ENCODE results near the gene LCLAT1.

LCLAT1 gene

DNA sequence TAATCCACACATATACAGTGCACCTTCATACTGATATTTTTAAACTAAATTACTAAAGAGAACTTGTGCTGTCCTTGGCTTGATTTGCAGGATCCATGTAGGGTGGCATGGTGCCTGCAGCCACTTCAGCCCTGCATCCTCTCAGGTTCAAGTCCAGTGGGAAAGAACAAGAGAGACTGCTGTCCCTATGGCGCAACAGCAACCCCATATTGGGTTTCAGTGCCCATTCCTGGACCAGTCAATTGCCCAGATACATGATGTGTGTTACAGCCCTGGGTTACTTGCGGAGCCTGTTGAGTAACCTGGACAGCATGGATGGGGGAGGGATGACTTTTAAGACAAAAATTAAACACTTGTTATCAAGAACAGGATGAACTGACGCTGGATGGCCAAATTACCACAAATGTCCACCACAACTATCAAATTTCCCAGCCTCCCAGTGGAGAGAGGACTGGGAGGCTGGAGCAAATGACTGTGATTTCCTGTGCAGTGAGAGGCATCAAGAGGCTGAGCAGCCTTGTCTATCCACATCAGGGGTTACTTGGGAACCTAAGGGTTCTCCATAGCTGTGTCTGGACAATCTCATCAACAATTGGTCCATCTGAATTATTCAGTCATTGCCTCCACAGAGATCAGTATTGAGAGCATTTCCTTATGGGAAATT, 198.2 kb downstream of the LCLAT1 start:
- no peak for DNase-seq (ENCODE audit: low spot score)

DNA sequence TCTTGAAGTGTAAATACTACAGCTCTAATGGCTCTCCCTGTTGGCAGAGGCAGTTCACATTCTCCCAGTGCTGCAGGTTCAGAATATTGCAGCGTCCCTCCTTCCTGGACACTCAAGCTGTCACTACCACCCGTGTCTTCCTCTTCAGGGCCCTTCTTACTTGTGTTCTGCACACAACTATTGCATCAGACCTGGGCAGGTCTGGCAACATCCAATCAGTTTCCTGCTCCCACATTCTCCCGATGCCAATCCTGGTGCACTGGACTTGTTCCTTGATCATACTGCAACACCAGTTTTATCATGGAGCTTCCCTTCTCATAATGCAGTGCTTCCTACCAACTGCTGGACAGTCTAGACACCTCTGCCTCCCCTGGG, 198.7 kb downstream of the LCLAT1 start:
- DNase-seq (ENCODE audit: low spot score), result no peak

DNA sequence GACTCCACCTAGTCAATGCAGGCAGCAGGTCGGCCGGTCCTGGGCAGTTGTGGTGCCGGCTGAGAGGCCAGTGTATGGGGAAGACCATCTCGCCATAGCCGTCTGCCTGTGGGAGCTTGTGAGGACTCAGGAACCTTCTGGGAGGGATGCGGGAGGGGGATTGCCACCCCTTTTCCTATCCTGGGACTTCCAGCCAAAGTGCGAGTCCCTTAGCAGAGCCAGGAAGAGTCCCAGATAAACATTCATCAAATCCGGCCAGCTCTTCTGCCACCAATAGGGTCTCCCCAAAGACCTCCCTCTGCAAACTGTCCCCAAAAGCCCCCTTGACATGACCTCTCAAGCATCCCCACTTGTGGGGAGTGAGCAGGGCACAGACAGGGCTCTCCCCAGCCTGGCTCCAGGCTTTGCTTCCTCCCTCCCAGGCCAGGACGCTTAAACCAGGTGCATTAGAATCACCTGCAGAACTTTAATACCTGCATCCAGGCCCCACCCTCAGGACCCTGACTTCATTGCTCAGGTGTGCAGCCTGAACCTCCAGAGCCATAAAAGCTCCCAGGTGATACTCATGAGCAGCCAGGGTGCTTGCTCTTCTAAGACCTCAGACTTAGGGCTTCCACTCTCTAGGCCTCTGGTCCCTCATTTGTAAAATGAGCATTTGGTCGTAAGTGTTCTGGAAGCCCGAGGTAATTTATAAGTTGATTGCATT, 200.9 kb downstream of the LCLAT1 start:
- no peak for DNase-seq (ENCODE audit: low spot score)

DNA sequence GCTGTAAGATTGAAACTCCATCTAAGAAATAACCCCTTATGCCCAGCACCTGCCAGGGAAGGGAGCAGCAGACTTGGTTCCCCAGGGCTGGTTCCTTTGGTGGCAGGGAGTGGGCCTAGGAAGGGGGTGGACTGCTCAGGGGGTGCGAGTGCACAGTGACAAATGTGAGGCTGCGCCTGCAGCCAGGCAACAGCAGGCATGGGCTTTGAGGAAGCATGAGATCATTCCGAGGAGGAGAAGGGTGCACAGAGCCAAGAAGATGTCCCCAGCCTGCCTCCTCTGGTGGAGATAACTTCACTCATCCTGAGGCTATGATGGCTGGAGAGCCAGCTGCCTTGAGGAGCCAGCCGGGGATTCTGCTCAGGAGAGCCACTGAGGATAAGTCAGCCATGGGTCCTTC, 202.2 kb downstream of the LCLAT1 start:
- no peak for DNase-seq (ENCODE audit: low spot score)

DNA sequence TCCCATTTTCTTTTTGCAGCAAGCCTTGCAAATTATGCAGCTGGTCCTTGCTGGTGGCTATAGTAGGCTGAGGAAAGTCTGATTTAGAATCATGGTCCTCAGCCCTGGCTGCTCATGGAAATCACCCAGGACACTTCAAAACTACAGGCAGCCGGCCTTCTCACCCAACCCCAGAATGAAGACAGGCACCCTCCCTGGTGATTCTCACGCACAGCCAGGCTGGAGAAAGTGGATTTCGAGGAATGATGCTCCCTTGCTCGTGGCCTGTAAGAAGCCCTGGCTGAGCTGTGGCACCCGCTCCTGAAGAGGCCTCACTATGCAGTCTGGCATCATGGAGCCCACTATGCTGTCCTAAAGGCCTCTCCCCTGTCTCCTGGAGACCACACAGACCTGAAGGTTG, 202.8 kb downstream of the LCLAT1 start:
- DNase-seq (ENCODE audit: low spot score), result no peak

DNA sequence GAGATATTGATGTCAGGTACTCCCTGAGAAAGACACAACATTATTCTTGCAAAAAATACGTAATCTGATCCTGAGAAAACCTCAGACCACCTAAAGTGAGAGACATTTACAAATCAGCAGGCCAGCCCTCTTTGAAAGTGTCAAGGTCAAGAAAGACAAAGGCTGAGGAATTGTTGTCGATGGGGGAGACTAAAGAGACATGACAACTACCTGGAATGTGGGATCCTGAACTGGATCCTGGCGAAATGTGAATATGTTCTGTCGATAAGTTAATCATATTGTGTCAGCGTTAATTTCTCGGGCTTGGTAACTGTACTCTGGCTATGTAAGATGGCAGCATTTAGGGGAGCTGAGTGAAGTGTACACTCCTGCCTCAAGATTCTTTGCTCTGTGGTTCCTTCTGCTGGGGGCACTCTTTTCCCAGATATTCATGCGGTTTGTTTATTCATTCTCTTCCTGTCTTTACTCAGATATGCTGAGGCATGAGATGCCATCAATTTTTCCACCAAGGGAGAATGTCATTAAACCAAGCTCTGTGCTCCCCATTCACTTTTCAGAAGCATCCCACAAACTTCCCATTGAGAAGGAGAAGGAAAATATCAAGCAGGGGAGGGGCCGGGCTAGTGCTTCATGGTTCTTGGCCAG, 205.3 kb downstream of the LCLAT1 start:
- DNase-seq (ENCODE audit: low spot score), result no peak

DNA sequence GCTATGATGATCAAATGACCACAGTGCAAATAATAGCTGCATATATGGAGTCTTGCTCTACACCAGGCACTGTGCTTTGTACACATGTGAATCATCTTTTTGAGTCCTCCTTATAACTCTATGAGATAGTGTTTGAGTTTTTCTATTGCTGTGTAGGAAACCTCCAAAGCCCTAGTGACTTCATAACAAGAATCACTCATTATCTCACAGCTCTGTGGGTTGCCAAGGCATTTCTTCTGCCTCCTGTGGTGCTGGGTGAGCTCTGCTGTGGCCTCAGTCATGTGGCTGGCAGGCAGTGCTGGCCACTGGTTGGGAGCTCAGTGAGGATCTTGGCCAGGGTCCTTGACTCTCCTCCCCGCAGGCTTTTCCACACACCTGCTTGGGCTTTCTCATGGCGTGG, 206.8 kb downstream of the LCLAT1 start:
- no peak for DNase-seq (ENCODE audit: low spot score)

DNA sequence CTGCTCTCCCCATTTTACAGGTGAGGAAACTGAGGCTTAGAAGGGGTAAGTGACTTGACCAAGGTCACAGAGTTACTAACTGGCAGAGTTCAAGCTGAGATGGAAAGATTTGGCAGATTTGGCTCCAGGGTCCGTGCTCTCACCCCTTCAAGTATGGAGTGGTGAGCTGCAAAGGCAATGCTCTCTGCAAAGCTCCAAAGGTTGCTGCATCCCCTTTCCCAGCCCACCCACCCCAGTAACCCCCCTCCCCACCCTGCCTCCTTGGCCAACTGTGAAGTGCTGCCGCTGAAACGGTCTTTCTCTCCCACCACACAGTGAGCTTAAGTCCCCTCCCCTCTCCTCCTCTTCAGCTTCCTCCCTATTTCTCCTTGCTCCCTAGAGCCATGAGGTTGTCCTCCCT, 207.4 kb downstream of the LCLAT1 start:
- DNase-seq (ENCODE audit: low spot score), result no peak

DNA sequence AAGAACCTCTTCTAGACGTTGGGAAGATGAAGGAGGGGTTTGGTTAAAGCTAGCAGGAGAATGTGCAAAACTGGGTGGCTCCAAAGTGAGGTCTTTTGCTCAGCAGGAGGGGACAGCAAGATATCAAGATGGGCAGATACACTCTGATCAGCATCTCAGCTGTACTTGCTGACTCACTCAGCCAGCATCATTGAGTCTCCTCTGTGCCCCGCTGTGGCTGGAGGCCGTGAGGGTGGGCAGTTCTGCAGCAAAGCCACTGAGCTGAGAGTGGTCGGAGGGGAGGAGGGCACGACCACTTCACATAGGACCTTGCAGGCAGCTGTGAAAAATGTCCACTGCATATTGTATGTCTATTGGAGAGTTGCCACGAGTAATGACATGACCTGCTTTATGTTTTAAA, 208.2 kb downstream of the LCLAT1 start:
- DNase-seq (ENCODE audit: low spot score), result no peak

DNA sequence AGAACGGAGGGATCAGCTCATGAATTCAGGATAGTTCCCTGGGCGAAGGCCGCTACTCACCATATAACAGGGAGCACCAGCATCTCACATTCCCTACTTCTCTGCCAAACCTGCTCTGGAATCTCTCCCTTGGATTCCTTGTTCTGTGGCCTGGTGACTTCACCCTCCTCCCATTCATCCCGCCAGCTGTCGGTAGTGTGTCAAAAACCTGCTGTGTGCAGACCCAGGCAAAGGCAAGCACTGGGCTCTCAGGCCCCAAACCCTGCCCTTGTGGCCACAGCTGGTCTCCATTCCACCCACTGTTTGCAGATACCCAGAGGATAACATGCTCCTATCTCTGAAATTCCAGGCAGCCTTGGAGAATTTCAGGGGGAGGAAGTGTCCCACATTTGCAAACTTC, 208.6 kb downstream of the LCLAT1 start:
- DNase-seq (ENCODE audit: low spot score), result no peak

DNA sequence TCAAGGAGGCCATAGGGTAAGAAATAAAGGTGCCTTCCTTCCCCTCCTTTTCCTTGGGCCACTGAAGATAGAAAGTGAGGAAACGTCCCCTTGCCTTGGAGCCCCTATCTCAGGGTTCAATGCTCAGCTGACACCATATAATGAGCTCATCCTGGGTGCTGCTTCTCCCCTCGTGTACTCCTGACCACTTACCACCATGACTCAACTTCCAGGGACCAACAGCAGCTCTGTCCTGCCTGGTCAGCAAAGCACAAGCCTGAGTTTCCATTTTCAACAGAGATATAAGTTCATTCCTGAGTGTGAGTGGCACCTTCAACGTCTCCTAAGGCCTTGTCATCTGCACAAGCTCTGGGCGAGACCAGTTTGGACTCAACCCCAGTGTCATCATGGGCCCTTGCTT, 209.0 kb downstream of the LCLAT1 start:
- no peak for DNase-seq (ENCODE audit: low spot score)

DNA sequence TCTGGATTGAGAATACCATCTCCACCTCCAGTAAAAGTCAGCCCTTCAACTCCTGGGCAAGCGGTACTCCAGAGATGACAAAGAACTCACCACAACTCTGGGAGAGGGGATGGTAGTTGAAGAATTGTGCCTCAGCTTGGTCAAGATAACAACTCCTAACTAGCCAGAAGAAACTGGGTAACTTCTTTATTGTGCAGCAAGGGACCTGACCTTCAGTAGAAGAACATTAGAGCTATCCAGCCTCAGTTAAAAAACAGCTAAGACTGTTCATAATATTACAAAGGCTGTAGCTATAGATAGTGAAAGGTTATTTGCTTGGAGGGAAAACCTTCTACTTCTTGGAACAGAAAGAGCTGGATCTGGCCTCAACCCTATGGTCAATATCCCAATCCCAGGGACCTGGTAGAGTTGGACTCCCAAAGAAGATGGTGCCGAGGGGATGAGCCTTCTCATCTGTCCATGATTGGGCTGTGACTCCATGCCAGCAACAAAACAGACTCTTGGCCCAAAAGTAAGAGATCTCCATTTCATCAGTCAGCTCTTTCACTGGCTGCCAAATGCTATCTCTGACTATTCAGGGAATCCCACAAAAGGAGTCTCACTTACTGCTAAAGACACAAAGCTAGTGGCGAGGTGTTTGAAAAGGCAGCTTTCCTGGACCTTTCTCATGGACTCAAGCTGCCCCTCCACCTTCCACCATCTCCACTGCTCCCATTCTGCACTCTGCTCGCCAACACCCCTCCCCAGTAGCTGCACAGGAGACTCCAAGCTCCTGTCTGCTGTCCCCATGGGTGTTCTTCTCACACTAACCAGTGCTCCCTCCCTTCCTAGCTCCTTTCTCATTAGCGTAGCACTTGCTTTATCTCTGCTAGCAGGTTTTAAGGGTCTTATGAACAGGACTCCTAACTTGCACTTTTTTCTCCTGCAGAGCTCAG, 214.4 kb downstream of the LCLAT1 start:
- DNase-seq (ENCODE audit: low spot score), result no peak

DNA sequence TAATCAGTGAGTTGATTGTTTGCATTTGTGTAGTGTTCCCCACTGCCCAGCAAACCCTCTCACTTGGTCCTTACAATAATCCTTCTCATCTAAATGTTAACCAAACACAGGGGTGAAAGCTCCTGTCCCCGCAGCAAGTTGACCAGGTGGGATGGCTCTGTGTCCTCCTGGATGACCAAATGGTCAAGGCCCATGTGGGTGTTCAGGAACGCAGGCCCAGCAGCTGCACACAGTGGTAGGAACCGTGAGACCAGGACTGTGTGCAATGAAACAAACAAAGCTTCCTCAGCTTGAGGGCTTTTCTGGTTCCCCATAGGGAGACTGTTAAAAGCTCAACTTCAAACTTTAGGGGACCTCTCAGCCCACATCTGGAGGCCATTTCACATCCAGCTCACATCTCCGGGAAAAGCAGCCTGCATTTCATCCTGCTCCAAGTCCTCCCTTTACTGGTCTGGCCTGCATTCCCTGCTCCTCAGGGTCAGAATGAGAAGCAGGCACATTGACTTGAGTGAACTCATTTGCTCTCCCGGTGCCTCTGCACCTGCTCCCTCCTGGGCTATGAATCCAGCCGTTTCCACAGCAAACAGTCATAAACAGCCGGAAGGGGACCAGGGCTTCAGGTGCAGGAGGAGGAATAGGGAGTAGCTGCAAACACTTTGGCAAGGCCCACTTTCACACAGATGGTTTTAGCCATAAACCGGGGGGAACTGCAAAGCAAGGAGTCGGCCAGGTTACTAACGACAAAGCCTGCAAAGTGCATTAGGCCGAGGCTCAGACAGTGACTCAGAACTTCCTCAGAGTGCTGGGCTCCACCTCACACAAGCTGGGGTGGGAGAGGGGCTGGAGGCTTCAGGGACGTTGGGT, 215.5 kb downstream of the LCLAT1 start:
- DNase-seq (ENCODE audit: low spot score), result no peak

DNA sequence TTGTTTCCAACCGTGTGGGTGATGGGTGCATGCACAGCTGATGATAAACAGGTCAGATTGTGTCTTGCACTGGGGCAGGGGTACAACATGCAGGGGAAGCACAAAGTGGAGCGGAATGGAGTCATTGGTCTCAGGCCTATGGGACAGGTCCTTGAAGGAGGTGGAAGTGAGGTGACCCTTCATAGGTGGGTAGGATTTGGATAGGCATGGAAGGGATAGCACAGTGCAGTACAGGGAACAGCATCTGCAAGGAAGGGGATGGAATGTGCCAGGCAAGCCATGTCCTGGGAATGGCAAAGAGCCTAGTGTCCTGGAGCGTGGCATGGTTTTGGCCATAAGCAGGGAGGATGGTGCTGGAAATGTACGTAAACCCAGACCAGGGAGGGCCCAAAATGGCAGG, 216.3 kb downstream of the LCLAT1 start:
- no peak for DNase-seq (ENCODE audit: low spot score)

DNA sequence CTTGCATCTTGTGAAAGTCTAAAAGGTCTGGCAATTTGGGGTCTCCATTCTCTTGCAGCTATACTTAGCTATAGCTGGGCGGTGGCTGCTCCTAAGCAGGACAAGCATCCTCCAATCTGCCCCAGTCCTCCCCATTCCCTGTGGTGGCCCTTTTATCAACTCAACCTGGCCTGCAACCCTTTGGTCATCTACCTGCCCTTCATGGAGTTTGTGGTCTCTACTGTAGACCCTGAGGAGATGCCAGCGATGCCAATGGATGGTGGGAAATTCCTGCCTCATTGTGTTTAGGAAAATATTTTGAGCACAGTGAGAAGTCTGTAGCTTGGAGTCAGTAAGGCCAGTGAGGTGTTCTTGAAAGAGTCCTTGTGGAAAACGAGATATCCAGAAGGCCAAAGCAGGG, 216.8 kb downstream of the LCLAT1 start:
- no peak for DNase-seq (ENCODE audit: low spot score)

DNA sequence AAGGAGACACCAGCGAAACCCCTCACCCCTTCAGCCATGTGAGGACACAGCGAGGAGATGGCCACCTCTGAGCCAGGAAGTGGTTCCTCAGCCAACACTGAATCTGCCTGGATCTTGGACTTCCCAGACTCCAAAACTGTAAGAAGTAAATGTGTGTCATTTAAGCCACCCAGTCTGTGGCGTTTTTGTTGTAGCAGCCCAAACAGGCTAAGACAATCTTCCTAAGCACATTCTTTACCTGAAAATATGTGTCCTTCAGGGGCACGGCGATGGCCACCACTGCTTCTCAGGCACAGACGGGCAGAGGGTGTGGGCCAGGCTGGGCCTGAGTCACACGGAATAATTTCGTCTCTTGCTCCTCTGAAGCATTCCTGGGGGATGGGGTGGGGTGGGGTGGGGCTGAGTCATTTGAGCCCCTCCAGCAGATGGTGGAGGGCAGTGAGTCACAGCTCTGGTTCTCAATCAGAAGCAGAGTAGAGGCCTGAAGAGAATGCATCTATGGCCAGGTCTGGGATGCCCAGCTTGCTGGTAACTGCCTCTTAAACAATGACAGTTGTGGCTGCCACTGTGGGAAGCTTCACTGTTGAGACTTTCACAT, 217.8 kb downstream of the LCLAT1 start:
- DNase-seq (ENCODE audit: low spot score), result peak; percentile 9

DNA sequence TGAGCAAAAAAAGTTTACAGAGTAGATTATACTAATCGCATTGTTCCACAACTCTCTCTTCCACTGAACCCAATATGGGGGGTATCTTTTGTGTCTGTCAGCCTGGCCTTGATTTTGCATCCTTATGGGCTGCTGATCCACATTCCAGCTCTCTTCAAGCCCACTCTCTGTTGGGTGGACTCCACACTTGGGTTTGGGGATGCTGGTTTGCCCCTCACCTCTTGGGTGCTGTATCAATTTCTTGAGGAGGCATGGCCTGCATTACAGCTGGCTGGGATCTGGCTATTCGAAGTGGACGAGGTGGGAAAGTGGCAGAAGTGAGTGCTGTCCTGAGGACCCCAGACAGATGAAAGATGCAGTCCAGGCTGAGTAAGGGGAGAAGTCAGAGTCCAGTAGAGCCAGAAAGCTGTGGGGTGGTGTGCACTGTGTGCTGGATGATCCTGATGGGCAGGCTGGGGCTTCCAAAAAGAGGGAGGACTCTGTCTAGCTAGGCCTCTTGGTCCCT, 218.8 kb downstream of the LCLAT1 start:
- no peak for DNase-seq (ENCODE audit: low spot score)

DNA sequence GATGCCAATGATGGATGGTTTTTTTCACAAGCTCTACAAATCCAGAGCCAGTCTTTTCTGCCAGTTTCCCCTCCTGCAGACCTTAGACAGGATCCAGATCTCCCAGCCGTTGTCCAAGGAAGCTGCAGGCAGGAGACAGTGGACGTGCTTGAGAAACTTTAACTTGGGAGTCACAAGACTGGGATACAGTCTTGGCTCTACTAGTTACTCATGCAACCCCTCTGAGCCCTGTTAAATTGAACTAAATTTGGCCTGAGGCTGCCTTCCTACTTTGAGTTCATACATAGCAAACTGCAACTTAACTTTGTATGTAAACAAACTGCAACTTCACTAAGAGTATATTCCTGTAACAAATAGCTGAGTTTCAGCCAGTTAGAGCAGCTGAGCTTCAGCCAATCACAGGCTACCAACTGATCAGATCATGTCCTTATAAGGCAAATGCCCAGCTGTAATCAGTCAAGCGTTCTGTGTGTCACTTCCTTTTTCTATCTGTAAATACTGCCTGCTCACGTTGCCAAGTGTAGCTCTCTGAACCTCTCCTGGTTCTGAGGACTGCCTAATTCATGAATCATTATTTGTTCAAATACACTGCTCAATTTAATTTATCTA, 219.3 kb downstream of the LCLAT1 start:
- peak; percentile 83 for DNase-seq (ENCODE audit: low spot score)

DNA sequence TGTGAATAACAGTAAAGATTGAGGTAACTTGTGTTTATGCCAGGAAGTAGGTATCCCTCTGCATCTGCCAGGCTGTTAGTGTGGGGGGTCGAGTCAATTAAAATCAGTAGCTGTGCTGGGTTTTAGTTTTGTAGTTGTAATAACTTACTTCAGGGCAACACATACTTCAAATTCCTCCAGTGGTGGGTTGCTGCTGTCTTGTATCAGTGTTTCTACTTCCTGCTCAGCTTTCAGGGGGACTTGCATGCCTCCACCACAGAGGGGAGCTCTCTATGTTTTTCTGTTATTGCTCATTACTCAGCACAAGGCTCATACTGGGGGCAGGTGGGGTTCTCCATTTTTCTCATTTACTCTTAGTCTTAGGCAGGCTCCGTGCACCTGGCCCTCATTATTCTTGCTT, 223.4 kb downstream of the LCLAT1 start:
- peak; percentile 4 for DNase-seq (ENCODE audit: low spot score)

DNA sequence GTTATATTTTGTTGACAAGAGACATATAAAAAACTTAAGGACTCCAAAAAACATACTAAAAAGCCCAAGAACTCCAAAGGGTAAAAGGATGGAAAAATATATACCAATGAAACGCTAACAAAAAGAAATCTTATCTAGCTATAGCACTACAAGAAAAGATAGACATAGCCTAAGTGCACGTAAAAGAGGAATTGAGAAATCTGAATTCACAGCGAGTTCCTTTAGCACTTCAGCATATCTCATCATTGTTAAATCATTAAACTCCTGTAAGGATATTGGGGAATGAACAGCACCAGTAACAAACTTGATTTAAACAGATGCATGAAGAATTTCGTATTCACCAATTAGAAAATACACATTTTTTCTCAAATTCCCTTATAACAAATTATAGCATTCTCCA, 226.1 kb downstream of the LCLAT1 start:
- DNase-seq (ENCODE audit: low spot score), result no peak

Data from RKO (cell line).